GM18858 (cell line): ENCODE data around the gene PDE8B.

Source experiments
- ATAC-seq: cut with Tn5 transposase; IDR thresholded peaks from one replicate; pipeline ENCODE4 v1.9.1; 2021; ENCODE audit not compliant: unreplicated experiment

PDE8B gene

GRCh38 chr5:77210091-77210963 lies at the start of gene PDE8B:
Gene PDE8B, plus strand, starts transcription at chr5:77210680. Its CDS starts 246 bp downstream, at chr5:77210926.
- no peak for ATAC-seq

DNA sequence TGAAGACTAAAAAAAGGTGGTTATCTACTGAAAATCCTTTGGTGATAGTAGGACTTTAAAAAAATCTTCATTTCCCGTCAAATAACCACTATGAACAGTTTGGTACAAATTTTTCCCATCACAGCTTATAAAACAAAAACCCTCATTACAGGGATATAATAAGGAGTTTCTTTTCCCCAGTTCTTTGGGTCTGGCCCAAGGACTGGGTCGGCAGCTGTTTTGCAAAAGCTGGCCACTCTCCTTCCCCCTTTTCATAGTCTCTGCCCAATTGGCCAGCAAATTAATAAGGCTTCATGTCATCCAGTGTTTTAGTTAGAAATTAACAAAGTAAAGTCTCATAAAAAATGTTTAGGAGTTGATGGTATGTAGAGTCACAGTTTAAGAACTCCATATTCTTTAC lies 47.0 kb upstream of the PDE8B start:
- no peak for ATAC-seq

- ATAC-seq, result no peak
Observed at GRCh38 chr5:77167063-77167462, 43.4 kb upstream of the PDE8B start.

- ATAC-seq, result no peak
Observed at GRCh38 chr5:77167695-77168121, 42.8 kb upstream of the PDE8B start.

DNA sequence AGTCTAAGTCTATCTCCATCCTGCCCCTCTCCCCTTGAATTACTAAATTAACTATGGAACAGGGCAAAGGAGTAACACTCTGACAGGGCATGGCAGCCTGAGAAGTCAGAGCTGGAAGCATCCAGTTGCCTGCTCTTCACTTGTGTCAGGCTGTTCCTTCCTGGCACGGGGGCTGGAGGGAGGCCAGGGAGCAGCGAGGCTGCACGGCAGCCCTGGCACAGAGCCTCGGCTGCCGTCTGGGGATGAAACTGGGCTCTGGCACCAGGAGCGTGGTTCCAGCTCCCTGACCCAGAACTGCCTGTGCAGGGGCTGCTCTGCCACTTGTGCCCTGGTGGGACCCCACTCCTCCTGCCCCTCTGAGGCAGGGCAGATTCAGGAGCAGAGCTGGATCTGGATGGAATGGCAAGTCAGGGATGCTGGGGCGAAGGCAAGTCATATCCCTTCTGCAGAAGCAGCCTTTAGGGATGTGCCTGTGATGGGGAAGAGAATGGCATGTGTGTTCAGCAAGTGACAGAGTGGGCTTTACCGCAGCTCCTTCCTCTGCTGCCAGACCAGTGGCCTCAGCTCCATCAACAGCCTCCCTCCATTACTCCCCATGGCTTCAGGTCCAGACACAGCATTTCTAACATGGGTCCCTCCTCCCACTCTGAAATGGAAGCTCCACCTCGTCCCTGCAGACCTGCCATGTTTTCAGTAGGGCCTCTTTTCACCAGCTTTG lies 42.2 kb upstream of the PDE8B start:
- ATAC-seq, result no peak

- ATAC-seq, result no peak
Observed at GRCh38 chr5:77168879-77169244, 41.6 kb upstream of the PDE8B start.

DNA sequence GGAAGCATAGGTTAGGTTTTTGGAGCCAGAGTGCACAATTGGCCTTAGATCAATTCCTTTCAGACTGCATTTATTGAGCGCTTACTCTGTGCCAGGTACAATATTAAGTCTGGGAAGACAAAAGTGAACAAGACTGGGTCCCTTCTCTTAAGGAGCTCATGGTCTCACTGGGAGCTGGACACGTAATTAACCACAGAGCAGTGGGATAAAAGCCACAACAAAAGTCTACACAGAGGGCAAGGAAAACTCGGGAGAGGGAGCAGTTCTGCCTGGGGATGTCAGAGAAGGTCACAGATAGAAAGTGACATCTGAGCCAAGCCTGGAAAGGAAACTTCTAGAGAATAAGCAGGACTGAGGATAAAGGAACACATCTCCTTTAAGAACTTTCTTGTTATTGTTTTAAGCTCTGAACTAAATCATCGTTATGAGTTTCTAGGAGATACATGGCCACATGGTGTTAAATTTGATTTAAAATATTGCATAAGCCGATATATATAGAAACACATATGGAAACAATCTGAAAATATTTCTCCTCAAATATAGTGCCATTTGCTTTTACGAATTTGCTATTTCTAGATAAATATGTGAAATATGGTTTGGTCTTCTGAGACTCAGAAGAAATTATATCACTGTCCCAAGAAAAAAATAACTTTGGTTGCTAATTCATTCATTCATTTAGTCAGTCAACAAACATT lies 40.1 kb upstream of the PDE8B start:
- no peak for ATAC-seq

DNA sequence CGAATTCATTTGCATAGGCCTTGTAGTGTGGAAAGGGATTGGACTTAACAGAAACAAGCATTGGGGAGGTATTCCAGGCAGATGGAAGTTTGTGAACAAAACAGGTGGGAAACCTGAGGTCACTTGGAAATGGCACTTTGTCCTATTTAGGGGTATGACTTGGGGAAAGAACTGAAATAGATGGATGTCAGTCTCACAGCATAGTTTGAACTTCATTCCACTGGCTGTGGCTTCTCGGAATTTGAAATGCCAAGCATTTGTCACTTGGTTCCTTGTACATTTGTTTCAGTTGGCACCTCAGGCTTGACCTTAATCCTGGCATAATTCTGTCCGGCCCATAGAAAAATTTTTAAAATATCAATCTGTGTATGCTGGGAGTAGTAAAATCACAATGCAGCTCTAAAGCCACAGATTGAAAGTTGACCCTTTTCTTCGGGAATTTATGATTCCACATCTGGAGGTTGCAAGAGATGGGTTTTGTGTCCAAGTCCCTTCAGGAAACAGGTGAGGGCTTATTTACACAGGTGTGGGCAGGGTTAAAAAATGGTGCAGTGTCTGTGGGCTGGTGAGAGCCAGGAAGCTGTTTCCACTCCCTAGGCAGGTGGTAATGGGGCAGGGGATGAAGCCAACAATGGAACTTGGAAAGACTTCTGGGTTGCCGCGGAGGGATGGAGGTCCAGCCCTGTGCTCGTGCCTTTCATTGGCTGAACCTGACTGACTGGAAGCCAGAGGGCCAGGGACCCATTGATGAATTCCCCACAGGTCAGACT lies 39.2 kb upstream of the PDE8B start:
- ATAC-seq, result no peak

GRCh38 chr5:77172713-77173328 lies 37.7 kb upstream of the PDE8B start:
- no peak for ATAC-seq

DNA sequence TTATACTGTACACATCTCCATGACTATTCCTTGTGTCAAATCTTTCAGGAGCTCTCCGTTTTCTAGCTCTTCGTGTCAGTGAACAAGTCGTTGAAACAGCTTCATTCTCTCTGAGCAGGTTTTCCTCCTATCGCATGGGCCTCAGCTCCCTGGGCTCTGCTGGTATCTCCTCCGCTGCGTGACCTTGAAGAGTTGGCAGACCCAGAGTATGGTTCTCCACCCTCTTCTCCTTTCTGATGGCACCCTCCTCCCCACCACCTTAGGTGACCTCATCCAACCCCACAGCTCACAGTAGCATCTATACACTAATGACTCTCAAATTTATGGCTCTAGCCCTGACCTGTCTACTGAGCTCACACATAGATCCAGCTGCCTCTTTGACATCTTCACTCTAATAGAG lies 36.0 kb upstream of the PDE8B start:
- ATAC-seq, result no peak

- no peak for ATAC-seq
Observed at GRCh38 chr5:77175231-77175630, 35.2 kb upstream of the PDE8B start.

DNA sequence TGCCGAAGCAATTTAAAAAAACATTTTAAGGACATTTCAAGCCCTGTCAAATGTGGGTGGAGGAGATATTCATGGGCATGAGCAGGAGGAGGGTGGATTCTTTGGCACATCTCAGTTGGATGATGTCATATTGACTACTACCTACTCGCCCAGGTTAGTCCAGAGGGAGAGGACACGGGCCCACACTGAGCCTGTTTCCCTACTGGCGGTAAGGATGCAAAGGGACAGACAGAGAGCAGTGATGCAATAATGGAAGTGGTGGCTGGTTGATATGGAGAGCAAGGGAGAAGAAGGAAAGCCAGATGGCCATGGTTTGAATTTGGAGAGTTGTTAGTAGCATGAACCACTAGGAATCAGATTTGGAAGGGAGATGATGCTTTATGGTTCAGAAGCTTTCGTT lies 34.1 kb upstream of the PDE8B start:
- ATAC-seq, result no peak

GRCh38 chr5:77177576-77177975 lies 32.9 kb upstream of the PDE8B start:
- no peak for ATAC-seq

- ATAC-seq, result no peak
Observed at GRCh38 chr5:77180167-77181081, 30.1 kb upstream of the PDE8B start.

GRCh38 chr5:77181173-77181572 lies 29.3 kb upstream of the PDE8B start:
- no peak for ATAC-seq

DNA sequence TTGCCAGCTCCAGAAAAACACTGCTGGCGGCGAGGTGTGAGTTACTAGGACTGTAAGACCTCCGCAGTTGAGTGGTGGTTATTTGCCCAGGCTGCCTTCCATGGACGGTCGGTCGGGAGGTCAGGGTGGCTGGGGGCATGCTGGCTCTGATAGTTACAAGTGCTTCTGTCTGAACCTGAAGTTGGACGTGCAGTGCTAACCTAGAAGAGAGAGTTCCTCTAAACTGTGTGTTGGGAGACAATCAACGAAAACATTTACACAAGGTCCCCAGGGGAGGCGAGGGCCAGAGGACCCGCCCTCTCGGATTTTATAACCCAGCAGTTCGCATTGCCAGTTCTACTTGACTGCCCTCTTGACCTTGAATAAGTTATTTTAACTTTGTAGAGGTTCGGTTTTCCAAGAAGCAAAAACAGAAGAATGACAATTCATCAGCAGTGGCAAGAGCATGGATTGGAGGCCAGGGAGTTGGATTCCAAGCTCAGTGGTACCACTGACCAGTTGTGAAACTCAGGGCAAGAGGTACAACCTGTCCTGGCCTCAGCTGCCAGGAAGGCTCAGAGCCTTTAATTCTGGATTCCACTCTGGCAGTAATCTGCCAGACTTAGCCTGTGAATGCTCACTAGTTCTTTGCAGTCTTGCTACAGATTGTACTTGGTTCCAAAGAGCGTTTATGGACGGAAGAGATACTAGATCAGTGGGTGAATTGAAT lies 28.7 kb upstream of the PDE8B start:
- ATAC-seq, result no peak

- ATAC-seq, result no peak
Observed at GRCh38 chr5:77182367-77182766, 28.1 kb upstream of the PDE8B start.

DNA sequence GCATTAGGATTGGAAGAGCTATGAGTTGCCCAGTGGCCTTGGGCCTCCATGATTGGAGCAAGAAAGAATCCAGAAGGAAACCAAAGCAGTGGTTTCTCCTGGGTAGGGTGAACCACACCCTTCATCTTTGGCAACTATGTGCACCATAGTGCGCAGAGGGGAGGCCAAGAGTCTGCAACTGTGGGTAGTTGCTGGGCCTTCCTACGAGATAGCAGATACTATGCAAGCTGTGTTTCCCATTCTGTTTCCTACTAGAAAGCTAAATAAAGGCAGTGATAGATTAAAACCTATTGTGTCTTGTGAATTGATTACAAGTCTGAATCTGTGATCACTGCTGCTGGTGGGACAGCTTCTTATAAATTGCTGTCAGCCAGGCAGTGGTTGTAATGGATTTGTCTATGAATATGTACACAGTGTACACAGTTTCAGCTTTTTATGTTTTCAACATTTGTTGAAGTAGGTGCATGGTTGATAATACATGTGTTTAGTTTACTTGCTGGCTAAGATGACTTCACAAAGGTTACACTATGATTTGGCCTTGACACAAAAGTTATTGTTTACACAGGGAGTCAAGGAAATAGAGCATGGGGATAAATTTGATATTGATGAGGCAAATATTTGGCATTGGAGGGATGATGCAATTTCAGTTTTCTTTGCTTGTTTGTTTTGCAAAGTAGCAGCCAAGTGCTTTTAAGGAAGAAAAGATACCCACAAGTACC lies 23.7 kb upstream of the PDE8B start:
- ATAC-seq, result no peak
